ENCODE data around the gene SUPT20HL2.
"Not testable (repeated sequence)": the region's sequence is repeated elsewhere in the genome, so short reads cannot be mapped to it uniquely, and the experiment has no call there.

Gene SUPT20HL2

GRCh38 chrX:24332878-24333277 lies 19.0 kb upstream of the SUPT20HL2 start:
- DNase-seq (ENCODE audit: low read depth), result no peak
- H3K4me3 ChIP-seq (ENCODE audit: low read depth, low read length), result no peak overlapping the region
- TF ChIP-seq, protein P1, sequence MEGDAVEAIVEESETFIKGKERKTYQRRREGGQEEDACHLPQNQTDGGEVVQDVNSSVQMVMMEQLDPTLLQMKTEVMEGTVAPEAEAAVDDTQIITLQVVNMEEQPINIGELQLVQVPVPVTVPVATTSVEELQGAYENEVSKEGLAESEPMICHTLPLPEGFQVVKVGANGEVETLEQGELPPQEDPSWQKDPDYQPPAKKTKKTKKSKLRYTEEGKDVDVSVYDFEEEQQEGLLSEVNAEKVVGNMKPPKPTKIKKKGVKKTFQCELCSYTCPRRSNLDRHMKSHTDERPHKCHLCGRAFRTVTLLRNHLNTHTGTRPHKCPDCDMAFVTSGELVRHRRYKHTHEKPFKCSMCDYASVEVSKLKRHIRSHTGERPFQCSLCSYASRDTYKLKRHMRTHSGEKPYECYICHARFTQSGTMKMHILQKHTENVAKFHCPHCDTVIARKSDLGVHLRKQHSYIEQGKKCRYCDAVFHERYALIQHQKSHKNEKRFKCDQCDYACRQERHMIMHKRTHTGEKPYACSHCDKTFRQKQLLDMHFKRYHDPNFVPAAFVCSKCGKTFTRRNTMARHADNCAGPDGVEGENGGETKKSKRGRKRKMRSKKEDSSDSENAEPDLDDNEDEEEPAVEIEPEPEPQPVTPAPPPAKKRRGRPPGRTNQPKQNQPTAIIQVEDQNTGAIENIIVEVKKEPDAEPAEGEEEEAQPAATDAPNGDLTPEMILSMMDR (conservative IDR thresholded peaks at IDR 0.05; ENCODE audit: low read depth, low read length), result no peak

GRCh38 chrX:24325231-24325630 lies 11.4 kb upstream of the SUPT20HL2 start:
- TF ChIP-seq, protein P1 (conservative IDR thresholded peaks at IDR 0.05; ENCODE audit: low read depth, low read length), result no peak
- no peak for DNase-seq (ENCODE audit: low read depth)
- no peak overlapping the region for H3K4me3 ChIP-seq (ENCODE audit: low read depth, low read length)

DNA sequence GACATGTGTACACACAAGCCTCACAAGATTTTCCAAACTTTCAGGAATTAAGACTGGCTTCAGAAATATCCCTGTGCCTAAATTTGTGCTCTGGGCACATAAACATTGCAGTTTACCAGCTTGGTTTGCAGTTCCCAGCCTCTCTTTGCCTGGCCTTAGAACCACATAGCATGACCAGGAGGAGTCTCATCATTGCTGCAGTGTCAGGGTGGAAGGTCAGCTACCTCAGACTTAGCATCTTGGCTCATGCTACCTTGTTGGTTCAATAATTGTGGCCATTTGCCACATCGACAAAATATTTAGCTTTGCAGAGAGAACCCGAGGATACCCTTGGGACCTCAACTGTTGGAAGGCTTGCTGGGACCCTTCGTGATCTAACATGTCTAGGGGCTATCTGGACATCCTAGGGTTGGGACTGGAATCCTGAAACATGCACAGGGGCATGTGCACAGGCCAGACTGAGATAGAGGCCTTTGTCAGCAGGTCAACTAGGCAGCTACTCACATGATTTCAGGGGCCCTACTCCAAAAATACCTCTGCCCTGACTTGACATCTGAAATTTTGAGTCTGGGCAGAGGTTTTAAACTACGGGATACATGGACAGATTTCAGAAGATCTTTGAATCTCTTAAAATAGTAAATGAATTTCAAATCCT lies 8.0 kb upstream of the SUPT20HL2 start:
- no peak overlapping the region for H3K4me3 ChIP-seq (ENCODE audit: low read depth, low read length)
- TF ChIP-seq, protein P1 (conservative IDR thresholded peaks at IDR 0.05; ENCODE audit: low read depth, low read length), result no peak
- DNase-seq (ENCODE audit: low read depth), result no peak

GRCh38 chrX:24317567-24317966 lies 3.7 kb upstream of the SUPT20HL2 start:
- H3K4me3 ChIP-seq (ENCODE audit: low read depth, low read length), result no peak overlapping the region
- TF ChIP-seq, protein P1 (conservative IDR thresholded peaks at IDR 0.05; ENCODE audit: low read depth, low read length), result no peak
- DNase-seq (ENCODE audit: low read depth), result no peak

GRCh38 chrX:24316111-24316510 lies 2.2 kb upstream of the SUPT20HL2 start:
- no peak for DNase-seq (ENCODE audit: low read depth)
- H3K4me3 ChIP-seq (ENCODE audit: low read depth, low read length), result no peak overlapping the region
- TF ChIP-seq, protein P1 (conservative IDR thresholded peaks at IDR 0.05; ENCODE audit: low read depth, low read length), result no peak

GRCh38 chrX:24312249-24312607 lies 1.6 kb downstream of the SUPT20HL2 start:
- not testable (repeated sequence) for DNase-seq (ENCODE audit: low read depth); H3K4me3 ChIP-seq (ENCODE audit: low read depth, low read length)

DNA sequence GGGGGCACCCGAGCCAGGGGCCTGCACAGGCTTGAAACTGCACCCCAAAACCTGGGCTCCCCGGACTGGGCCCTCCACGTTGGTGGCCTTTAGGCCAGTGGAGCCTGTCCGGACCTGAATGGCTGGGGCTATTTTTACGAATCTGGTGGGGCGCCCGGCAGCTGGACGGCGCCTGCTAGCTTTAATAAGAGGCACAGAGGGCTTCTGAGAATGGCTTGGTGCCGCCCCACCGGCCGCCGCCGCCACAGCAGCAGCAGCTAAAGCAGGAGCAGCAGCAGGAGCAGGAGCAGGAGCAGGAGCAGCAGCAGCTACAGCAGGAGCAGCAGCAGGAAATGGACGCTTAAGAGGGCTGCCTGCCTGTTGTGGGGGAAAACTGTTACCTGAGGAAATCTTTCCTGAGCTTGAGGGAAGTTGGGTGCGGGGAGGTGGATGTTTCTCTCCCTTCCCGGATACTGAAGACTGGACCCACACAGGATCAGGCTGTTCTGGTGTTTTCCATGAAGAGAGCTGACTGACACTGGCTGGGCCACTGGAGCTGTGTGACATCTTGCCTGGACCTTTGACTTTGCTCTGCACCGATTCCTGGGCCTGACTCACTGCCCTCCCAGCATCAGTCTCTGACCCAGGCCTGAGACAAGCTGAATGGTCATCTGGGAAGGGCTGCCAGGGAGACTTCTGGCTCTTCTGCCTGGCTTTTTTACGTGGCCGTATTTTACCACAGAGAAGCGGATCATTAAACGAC lies 2.2 kb downstream of the SUPT20HL2 start:
- DNase-seq (ENCODE audit: low read depth); H3K4me3 ChIP-seq (ENCODE audit: low read depth, low read length): not testable (repeated sequence)

GRCh38 chrX:24310916-24311315 lies 3.0 kb downstream of the SUPT20HL2 start:
- DNase-seq (ENCODE audit: low read depth); H3K4me3 ChIP-seq (ENCODE audit: low read depth, low read length): not testable (repeated sequence)

DNA sequence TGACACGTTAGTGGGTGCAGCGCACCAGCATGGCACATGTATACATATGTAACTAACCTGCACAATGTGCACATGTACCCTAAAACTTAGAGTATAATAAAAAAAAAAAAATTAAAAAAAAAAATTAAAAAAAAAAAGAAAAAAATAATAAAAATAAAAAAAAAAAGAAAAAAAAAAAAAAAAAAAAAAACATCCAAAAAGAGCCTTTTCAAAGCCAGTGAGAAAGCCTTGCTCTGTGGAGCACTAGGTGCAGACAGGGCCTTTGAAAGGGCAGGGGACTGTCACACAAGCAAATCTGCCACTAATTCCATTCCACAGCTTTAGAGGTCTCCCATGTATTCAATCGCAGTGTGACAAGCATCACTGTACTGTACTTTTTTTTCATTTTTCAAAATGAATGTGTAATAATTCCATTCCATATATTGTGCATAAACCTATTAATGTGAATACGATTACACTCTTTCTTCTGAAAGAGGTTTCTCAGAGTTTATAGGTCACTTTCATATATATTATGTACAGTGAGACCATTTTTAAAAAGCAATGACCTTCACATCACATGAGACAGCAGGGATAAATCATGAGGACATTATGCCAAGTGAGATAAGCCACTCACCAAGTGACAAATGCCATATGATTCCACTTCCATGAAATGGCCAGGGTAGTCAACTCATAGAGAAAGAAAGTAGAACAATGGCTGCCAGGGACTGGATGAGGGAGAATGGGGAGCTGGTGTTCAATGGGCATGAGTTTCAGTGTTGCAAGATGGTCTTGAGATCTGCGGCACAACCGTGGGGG lies 4.1 kb downstream of the SUPT20HL2 start:
- not testable (repeated sequence) for DNase-seq (ENCODE audit: low read depth); H3K4me3 ChIP-seq (ENCODE audit: low read depth, low read length)

DNA sequence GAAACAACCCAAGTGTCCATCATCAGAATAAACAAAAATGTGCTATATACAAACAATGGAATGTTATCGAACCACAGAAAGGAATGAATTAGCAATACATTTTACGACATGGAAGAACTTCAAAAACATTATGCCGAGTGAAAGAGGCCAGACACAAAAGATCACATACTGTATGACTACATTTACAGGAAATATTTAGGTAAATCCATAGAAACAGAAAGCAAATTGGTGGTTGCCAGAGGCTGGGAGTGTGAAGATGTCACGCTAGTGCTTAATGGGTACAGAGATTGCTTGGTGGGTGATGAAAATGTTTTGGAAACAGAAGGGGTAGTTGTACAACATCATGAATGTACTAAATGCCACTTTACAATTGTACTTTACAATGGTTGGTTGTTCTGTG lies 5.1 kb downstream of the SUPT20HL2 start:
- not testable (repeated sequence) for DNase-seq (ENCODE audit: low read depth); H3K4me3 ChIP-seq (ENCODE audit: low read depth, low read length)
